HL-60 (cell line): ENCODE measurements around the gene SHROOM1.
A peak's percentile ranks its signal among the peaks of the same experiment; 100 is the strongest.

ENCODE experiments used
- DNase-seq, 2 experiments: peaks; one replicate each; pipeline ENCODE4 v3.0.0-alpha.2; 2010 to 2020; ENCODE audit warnings: low read depth in 1 of 2, low spot score in 1 of 2
- H3K27ac ChIP-seq: fragments of 250-450 bp; sonication (Bioruptor Pico); replicated peaks from 2 replicates; pipeline ENCODE4 v1.5.1; 2020; ENCODE audit warnings: mild to moderate bottlenecking, moderate library complexity
- H3K27me3 ChIP-seq: fragments of 250-450 bp; sonication (Bioruptor Pico); 2 replicates; pipeline ENCODE4 v1.5.1; 2021; ENCODE audit warnings: mild to moderate bottlenecking, moderate library complexity; ENCODE audit not compliant: insufficient read depth, poor library complexity, severe bottlenecking
- H3K4me3 ChIP-seq: replicated peaks from 2 replicates; pipeline ENCODE4 v1.5.1; 2011; ENCODE audit warnings: mild to moderate bottlenecking, control low read depth, low read length; ENCODE audit not compliant: insufficient read depth
- CTCF ChIP-seq: IDR thresholded peaks from one replicate; pipeline ENCODE4 v1.5.1; 2011; ENCODE audit warnings: low read length, control low read depth, inconsistent platforms; ENCODE audit not compliant: insufficient read depth
- GABPA ChIP-seq: IDR thresholded peaks from 2 replicates; pipeline ENCODE4 v1.6.1; 2012; ENCODE audit warnings: low read depth
- POLR2AphosphoS5 ChIP-seq: IDR thresholded peaks from 2 replicates; pipeline ENCODE4 v1.6.1; 2012; ENCODE audit warnings: low read depth
- SPI1 ChIP-seq: IDR thresholded peaks from 2 replicates; pipeline ENCODE4 v1.6.1; 2012; ENCODE audit warnings: low read depth, mild to moderate bottlenecking, borderline replicate concordance
- TF ChIP-seq, protein P1 (sequence below): IDR thresholded peaks from 2 replicates; pipeline ENCODE4 v1.6.1; 2012; ENCODE audit warnings: low read depth; ENCODE audit not compliant: insufficient replicate concordance

SHROOM1 gene

GRCh38 chr5:132823481-132824050 is 6.9 kb downstream of the SHROOM1 start:
- no peak for DNase-seq
- Histone ChIP-seq H3K27ac (no peak overlapping the region), H3K4me3 (peak overlapping the region; percentile 31), H3K27me3 (peaks cover 2% of the 10 kb centered on the region)
- TF ChIP-seq CTCF (no peak), SPI1 (no peak), GABPA (no peak), POLR2AphosphoS5 (no peak)
- TF ChIP-seq, protein P1, sequence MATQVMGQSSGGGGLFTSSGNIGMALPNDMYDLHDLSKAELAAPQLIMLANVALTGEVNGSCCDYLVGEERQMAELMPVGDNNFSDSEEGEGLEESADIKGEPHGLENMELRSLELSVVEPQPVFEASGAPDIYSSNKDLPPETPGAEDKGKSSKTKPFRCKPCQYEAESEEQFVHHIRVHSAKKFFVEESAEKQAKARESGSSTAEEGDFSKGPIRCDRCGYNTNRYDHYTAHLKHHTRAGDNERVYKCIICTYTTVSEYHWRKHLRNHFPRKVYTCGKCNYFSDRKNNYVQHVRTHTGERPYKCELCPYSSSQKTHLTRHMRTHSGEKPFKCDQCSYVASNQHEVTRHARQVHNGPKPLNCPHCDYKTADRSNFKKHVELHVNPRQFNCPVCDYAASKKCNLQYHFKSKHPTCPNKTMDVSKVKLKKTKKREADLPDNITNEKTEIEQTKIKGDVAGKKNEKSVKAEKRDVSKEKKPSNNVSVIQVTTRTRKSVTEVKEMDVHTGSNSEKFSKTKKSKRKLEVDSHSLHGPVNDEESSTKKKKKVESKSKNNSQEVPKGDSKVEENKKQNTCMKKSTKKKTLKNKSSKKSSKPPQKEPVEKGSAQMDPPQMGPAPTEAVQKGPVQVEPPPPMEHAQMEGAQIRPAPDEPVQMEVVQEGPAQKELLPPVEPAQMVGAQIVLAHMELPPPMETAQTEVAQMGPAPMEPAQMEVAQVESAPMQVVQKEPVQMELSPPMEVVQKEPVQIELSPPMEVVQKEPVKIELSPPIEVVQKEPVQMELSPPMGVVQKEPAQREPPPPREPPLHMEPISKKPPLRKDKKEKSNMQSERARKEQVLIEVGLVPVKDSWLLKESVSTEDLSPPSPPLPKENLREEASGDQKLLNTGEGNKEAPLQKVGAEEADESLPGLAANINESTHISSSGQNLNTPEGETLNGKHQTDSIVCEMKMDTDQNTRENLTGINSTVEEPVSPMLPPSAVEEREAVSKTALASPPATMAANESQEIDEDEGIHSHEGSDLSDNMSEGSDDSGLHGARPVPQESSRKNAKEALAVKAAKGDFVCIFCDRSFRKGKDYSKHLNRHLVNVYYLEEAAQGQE: no peak

GRCh38 chr5:132822650-132823480 is 7.6 kb downstream of the SHROOM1 start:
- no peak for DNase-seq
- Histone ChIP-seq H3K27me3 (peaks cover 2% of the 10 kb centered on the region), H3K4me3 (peak overlapping the region; percentile 31), H3K27ac (no peak overlapping the region)
- TF ChIP-seq, protein P1: no peak
- TF ChIP-seq GABPA: no peak

- Histone ChIP-seq H3K27me3 (peaks cover 2% of the 10 kb centered on the region), H3K4me3 (no peak overlapping the region), H3K27ac (no peak overlapping the region)
- no peak for TF ChIP-seq CTCF
- TF ChIP-seq GABPA: no peak
- TF ChIP-seq POLR2AphosphoS5: no peak
- TF ChIP-seq SPI1: no peak
- TF ChIP-seq, protein P1: no peak
- no peak for DNase-seq
Measured at GRCh38 chr5:132821791-132822190, 8.7 kb downstream of the SHROOM1 start.
